CD4-positive, alpha-beta T cell treated with Interleukin-15 for 4 hours (primary cell): ENCODE results near the gene INO80D.
"Not testable (repeated sequence)": the region's sequence is repeated elsewhere in the genome, so short reads cannot be mapped to it uniquely, and the experiment has no call there.

Source experiments
- DNase-seq: peaks from one replicate; pipeline ENCODE4 v3.0.0-alpha.2; 2020; ENCODE audit warnings: low spot score

INO80D gene, protein sequence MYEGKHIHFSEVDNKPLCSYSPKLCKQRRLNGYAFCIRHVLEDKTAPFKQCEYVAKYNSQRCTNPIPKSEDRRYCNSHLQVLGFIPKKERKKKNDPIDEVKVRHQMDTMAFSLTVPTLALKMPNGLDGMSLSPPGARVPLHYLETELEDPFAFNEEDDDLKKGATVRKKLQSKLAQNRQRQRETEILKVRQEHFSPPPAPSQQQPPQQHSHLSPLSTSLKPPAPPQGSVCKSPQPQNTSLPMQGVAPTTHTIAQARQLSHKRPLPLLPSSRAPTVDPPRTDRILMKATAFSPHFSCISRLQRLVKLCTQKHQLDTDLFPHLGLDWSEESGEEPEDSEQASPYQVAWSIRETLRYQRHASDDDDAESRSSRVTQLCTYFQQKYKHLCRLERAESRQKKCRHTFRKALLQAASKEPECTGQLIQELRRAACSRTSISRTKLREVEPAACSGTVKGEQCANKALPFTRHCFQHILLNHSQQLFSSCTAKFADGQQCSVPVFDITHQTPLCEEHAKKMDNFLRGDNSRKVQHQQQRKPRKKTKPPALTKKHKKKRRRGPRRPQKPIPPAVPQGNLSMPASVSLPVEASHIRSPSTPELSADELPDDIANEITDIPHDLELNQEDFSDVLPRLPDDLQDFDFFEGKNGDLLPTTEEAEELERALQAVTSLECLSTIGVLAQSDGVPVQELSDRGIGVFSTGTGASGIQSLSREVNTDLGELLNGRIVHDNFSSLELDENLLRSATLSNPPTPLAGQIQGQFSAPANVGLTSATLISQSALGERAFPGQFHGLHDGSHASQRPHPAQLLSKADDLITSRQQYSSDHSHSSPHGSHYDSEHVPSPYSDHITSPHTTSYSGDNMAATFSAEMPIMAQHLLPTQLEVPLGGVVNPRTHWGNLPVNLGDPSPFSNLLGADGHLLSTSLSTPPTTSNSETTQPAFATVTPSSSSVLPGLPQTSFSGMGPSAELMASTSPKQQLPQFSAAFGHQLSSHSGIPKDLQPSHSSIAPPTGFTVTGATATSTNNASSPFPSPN

DNA sequence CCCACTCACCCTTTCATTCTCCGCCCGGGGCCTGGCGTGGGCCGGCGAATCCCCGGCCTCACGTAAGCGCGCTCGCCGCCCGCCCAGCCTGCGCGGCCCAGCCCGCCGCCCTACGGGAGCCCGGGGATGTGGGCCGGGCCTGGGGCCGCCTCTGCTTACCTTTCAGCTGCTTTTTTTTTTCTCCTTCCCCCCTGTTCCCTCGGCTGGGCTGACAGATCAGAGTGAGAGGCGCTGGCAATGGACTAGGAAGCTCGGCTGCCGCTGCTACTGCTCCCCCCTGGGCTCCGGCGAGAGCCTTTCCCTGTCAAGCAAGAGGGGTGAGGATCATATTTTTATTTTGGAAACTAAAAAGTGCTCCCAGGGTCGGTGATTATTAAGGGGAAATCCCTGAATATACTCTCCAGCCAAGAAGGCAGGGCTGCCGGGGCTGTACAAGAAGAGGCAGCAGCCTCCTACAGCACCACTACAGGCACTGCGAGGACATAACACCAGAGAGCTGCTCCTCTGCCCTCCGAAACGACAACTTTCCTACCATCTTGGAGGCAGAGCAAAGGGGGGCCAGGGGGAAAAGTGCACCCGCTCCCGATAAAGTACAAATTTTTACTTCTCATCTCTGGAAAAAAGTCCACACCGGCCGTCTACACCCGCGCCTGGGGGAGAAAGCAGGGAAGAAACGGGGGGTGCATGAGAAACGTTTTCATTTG lies at the start of gene INO80D:
TSS of gene INO80D (minus strand) at position 433 of the 704 bp plus-strand sequence. CDS start 23,158 bp downstream, outside the sequence.
- DNase-seq = peak; percentile 86

DNA sequence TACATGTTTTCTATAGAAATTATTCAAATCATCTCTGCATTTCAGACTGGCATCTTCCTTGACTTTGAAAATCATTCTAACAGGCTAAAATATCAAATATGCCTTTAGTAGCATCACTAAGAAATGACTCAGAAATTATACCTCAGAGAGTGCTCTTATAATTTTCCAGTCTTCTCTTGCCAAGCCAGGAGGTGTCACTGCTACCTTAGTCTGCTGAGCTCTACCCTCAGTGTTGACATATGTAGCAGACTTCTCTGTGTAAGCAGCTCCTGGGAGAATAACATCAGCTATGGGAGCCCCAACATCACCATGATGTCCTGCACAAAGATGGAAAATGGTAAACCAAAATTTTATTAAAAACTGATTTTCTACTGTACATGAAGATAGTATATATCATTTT lies 41.7 kb upstream of the INO80D start:
- no peak for DNase-seq

DNA sequence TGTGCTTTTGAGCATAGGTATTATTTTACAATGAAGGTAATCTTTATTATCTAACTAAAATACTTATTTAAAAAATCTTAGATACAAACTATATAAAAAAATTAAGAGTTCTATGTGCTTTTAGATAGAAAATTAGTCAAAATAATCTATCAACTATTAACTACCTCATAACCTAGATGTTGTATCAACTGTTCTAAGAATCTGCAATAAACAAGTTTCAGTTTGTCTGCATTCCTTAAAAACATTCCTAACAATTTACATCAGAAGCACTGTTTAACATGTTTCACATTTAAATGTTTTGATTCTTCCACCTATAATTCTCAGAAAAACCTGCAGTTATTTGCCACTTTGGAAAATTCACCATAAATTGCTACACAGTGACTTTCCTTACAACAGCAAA lies 39.9 kb upstream of the INO80D start:
- DNase-seq = no peak

DNA sequence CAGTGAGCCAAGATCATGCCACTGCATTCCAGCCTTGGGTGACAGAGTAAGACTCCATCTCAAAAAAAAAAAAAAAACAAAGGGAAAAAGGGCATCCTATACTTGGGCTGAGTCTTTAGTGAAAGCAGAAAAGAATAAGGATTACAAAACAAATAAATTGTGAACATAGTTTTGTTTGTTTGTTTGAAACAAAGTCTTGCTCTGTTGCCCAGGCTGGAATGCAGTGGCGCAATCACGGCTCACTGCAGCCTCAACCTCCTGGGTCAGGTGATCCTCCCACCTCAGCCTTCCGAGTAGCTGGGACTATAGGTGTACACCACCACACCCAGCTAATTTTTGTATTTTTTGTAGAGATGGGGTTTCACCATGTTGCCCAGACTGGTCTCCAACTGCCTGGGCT lies 36.6 kb upstream of the INO80D start:
- not testable (repeated sequence) for DNase-seq

DNA sequence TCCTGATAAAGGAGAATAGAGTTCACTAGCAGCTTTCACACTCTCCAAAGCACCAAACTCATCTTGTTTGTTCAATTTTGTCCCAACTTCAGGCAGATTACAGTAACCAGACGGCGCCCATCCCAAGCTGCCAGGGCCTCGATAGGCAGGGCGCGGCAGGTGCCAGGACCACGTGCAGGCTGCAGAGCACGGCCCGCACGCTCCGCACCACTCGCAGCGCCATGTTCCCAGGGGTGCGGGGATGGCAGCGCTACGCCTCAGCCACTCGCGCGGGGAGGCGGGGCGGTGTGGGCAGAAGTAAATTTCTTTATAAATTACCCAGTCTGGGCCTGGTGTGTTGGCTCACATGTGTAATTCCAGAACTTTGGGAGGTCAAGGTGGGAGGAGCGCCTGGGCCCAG lies 30.3 kb upstream of the INO80D start:
- no peak for DNase-seq

DNA sequence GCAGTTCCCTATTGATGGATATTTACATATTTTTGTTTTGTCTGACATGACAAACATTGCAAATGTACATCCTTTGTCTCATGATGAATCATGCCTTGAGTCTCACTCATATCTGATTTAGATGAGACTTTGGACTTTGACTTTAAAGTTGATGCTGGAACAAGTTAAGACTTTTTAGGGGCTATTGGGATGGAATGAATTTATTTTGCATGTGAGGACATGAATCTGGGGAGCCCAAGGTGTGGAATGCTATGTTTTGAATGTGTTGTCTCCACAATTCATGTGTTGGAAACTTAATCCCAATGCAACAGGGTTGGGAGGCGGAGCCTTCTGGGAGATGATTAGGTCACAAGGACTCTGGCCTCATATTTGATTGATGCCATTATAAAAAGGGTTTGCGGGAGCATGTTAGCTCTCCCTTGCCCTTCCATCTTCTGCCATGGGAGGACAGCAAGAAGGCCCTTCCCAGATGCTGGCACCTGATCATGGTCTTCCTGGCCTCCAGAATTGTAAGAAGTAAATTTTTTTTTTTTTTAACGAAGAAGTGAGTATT lies 29.1 kb upstream of the INO80D start:
- DNase-seq = no peak

DNA sequence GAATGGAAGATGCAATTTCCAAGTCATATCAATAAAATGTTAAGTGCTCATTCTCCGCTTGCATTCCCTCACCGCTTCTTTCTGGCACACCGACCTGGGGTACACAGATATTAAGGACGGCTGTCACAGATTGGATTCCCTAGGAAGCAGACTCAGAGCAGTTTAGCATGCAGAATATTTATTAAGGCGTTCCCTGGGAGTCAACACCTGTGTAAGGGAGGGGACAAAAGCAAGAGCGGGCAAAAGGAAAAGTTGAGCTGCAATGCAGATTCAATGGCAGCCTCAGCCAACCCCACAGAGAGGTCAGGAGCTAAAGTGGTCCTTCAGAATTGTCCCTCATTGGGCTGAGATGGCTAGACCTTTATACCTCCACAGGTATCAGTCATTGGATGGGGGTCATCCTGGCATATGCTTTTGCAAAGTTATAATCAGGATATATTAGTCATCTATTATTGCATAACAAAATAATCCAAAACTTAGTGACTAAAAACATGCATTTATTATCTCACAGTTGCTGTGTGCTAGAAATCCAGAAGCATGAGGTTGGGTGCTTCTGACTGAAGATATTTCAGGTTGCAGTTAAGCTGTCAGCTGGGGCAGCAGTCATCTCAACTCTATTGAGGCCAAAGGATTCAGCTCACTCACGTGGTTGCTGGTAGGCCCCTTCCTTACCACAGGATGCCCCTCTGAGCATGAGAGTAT lies 27.0 kb upstream of the INO80D start:
- no peak for DNase-seq

DNA sequence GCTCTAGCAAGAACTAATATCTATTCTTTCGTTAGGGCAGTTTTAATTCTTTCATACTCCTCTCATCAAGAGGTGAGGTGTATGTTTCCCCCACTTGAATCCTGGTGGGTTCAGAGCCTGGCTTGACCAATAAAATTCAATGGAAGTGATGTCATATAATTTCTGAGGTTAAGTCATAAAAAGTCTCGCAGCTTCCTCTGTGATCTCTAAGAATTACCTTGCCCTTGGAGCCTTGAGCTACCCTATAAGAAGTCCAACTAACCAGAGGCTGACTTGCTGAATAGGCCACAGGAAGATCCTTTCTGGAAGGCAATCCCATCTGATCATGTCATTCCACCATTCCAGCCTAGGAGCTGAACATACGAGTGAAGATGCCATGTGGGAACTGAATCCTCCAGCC lies 26.1 kb upstream of the INO80D start:
- no peak for DNase-seq

DNA sequence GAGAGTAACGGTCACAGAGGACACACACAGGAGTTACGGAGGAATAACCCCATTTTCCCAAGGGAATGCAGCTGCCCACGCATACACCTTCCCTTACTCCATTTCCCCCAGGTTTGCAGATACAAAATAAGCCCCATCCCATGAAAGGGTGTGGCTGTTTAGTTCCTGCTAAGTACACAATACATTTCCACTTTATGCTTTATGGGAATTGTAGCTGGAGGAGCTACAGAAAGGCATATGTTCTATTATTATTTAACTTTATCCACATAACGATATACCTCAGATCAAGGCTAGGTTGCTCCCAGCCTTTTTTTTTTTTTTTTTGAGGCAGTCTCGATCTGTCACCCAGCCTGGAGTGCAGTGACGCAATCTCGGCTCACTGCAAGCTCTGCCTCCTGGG lies 22.7 kb upstream of the INO80D start:
- no peak for DNase-seq

DNA sequence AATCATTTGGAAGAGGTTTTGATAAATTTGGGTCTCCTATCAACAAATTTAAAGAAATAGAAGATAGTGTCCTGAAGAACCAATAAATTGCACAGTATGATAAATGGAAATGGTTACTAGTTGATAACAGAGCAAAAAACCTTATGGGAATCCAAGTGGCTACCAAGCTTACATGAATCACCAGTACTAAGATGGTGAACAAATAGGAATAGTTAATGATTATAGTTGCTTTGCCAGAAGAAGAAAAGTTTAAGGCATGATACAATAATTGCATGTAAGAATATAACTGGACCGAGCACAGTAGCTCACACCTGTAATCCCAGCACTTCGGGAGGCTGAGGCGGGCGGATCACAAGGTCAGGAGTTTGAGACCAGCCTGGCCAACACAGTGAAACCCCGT lies 19.6 kb upstream of the INO80D start:
- DNase-seq = no peak

DNA sequence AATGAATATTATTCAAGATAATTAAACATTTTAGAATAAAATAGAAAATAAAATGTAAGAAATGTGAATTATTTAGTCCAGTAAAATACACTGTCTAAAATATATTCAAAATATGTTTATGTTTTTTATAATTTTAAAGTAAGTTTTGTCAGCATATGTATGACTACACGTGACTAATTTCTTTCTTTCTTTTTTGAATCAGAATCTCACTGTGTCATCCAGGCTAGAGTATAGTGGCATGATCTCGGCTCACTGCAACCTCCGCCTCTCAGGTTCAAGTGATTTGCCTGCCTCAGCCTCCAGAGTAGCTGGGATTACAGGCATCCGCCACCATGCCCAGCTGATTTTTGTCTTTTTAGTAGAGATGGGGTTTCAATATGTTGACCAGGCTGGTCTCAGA lies 19.1 kb upstream of the INO80D start:
- DNase-seq = no peak

DNA sequence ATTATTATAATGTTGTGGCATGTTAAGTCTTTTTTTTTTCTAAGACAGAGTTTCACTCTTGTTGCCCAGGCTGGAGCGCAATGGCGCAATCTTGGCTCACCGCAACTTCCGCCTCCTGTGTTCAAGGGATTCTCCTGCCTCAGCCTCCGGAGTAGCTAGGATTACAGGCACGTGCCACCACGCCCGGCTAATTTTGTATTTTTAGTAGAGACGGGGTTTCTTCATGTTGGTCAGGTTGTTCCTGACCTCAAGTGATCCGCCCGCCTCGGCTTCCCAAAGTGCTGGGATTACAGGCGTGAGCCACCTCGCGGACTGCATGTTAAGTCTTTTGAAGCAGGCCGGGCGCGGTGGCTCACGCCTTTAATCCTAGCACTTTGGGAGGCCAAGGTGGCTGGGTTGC lies 12.9 kb upstream of the INO80D start:
- not testable (repeated sequence) for DNase-seq

DNA sequence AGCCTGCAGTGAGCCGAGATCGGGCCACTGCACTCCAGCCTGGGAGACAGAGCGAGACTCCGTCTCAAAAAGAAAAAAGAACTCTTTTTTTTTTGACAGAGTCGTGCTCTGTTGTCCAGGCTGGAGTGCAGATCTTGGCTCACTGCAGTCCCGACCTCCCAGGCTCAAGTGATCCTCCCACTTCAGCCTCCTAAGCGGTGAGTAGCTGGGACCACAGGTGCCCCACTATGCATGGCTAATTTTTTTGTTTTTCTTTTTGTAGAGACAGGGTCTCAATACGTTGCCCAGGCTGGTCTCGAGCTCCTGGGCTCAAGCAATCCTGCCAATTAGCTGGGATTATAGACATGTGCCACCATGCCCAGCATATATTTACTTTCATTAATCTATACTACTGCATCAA lies 12.5 kb upstream of the INO80D start:
- DNase-seq = no peak

DNA sequence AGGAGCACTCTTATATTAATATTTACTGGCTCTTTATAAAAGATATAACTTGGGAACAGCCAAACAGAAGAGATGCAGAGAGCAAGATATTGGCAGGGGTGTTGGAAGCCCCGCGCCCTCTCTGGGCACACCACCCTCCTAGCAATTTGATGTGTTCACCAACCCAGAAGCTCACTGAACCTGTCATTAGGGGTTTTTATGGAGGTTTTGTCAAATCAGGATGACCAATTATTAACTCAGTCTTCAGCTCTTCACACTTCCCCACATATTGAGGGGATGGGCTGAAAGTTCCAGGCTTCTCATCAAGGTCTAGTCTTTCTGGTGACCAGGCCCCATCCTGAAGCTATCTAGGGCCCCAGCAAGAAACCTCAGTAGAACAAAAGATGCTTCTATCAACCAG lies 10.9 kb upstream of the INO80D start:
- no peak for DNase-seq

DNA sequence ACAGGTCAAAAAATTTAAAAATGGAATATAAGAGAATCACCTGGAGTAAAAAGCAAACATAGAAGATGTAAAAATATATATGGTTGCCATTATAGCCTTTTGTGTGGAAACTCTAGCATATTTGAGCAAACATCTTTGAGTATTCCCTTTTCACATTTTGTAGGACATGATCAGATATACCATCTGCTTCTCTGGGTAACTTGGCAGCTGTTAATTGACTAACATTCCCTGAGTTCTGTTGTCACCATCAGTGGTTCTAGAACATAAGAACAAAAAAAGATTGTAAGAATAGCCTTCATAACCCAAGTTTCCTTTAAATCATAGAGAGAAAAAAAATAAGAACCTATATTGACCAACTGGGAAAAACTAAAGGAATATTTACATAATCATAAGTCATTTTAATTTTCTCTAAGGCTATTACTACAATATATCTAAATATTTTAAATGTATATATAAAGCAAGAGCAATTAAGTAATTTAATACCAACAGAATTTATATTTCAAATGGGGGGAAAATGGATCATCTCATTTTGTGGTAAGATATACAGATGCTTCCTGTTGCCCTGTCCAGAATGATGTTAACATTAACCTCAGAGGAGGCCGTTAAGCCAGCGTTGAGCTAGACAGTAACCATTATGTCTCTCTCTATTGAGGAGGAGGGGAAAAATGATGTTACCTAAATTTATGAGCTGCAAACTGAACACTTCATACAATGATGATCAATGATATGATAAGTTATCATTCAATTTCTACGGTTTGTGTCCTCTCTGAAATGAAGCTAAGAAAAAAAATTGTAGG lies 9.8 kb upstream of the INO80D start:
- no peak for DNase-seq

DNA sequence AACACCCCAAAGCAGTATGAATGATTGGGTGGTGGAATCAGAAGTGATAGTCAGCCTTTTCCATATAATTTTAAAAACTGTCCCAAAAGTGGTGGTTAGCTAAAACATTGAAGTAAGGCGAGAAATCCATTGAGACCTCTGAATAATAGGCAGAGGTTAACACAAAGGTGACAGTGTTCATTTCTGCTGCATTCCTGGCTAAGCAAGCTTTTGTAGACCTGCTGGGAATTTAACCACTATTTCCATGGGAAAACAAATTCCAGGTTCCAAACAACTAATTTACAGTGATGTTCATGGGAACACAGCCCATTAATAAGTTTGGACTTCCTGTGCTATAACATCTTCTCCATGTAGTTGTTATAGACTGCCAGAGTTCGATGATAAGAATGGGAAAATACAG lies 6.3 kb upstream of the INO80D start:
- no peak for DNase-seq

DNA sequence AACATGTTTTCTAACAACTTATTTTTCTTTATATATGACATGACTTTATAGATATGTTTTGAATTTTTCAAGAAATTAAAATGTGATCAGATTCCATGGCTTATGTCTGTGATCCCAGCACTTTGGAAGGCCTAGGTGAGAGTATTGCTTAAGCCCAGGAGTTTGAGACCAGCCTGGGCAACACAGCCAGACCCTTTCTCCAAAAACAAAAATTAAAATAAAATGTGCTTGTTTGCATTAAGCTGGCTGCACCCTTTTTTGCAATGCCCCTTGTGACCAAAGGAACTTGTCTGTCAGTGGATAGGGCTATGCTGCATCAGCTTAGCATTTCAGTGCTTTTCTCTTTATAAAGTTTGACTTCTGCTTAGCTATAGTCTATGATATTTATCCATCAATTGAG lies 2.3 kb upstream of the INO80D start:
- no peak for DNase-seq

DNA sequence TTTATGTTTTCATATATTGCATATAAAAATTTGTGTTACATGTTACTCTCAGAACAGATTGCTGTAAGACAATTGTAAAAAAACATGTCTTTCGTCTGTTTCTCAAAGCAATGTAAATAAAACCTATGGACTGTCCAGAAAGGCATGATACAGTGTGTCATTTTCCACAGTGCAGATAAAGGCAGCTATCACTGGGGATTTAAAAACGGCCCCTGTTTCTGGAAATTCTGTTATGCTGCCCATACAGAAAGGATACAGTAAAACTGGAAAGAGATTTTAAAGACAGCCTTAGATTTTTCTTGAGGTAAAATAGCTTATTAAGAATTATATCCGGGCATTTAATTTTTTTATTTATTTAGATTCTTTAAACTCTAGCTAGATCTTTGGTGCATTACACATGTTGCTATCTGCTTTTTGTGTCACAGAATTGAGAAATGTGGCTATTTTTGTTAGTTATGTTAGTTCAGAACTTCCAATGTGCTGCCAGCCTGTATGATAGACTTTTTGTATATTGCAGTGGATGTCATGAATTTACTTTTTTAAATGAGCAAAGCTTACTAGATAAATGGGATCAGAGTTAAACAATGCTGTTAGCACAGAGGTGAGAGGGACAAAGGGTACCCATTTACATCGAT lies 859 bp upstream of the INO80D start:
- no peak for DNase-seq

DNA sequence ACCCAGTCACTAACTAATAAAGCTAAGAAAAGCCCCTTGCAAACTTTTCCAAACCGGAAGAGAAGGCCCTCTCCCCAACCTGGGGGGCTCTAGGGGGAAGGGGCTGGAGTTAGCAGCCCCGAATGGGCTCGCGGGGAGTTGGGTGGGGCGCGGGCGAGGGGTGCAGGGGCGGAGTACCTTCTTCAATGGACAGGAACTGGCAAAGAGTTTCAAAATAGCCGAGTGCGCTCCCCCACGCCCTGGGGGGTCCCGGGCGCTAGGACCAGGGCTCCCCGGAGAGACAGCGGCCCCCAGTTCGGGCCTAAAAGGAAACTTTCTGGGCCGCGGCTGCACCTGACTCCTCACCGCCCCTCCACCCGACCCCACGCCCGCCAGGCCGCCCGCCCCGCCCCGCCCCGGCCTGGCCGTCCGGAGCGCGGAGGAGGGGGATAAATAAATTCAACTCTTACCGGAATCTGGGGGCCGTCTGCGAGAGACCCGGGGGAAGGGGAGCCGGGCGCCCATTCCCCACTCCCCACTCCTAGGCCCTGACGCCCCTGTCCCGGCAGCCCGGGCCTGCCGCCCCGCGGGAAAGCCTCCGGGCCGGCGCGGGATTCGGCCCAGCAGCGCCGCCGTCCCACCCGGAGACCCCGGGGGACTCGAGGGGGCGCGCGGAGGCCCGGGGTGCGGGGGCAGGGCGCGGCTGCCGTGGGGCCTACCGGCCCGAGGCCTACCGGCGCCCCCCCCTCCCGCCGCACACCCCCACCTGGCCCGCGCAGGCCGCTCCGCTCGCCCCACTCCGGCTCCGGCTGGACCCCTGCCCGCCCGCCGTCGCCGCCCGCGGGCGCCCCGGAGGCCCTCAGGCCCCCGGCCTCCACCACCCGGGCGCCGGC lies 868 bp downstream of the INO80D start:
- peak; percentile 47 for DNase-seq
